Stimulated activated CD8-positive, alpha-beta memory T cell treated with anti-CD3 and anti-CD28 coated beads, Interleukin-12 subunit alpha, Interleukin-12 subunit beta, amount 100 ng/mL, for 4 hours (primary cell): ENCODE data around the gene ACOT11.

ENCODE experiments used
- DNase-seq: peaks from one replicate; pipeline ENCODE4 v3.0.0-alpha.2; 2020; ENCODE audit warnings: low read depth

The ACOT11 gene

GRCh38 chr1:54564312-54565112, 16.5 kb downstream of the ACOT11 start:
- no peak for DNase-seq

- DNase-seq: no peak
Observed at GRCh38 chr1:54565113-54565501, 17.1 kb downstream of the ACOT11 start.

GRCh38 chr1:54566438-54567141, 18.6 kb downstream of the ACOT11 start:
- DNase-seq: no peak

- DNase-seq: no peak
Observed at GRCh38 chr1:54567961-54568360, 19.9 kb downstream of the ACOT11 start.

GRCh38 chr1:54569339-54569738, 21.3 kb downstream of the ACOT11 start:
- DNase-seq: no peak

- no peak for DNase-seq
Observed at GRCh38 chr1:54570161-54570560, 22.1 kb downstream of the ACOT11 start.

- DNase-seq: no peak
Observed at GRCh38 chr1:54571326-54571725, 23.3 kb downstream of the ACOT11 start.

GRCh38 chr1:54571803-54572541, 23.9 kb downstream of the ACOT11 start:
- DNase-seq: no peak

GRCh38 chr1:54572542-54572850, 24.5 kb downstream of the ACOT11 start:
- no peak for DNase-seq

GRCh38 chr1:54574158-54574778, 26.2 kb downstream of the ACOT11 start:
- DNase-seq: no peak

GRCh38 chr1:54575161-54575560, 27.1 kb downstream of the ACOT11 start:
- no peak for DNase-seq

- no peak for DNase-seq
Observed at GRCh38 chr1:54575605-54576290, 27.7 kb downstream of the ACOT11 start.

- no peak for DNase-seq
Observed at GRCh38 chr1:54577612-54578011, 29.6 kb downstream of the ACOT11 start.

GRCh38 chr1:54579337-54579781, 31.3 kb downstream of the ACOT11 start:
- DNase-seq: no peak

- DNase-seq: no peak
Observed at GRCh38 chr1:54580856-54581550, 33.0 kb downstream of the ACOT11 start.

- DNase-seq: no peak
Observed at GRCh38 chr1:54581621-54582035, 33.6 kb downstream of the ACOT11 start.

- DNase-seq: no peak
Observed at GRCh38 chr1:54582566-54583306, 34.7 kb downstream of the ACOT11 start.

GRCh38 chr1:54583307-54583686, 35.3 kb downstream of the ACOT11 start:
- DNase-seq: no peak

- no peak for DNase-seq
Observed at GRCh38 chr1:54583871-54584270, 35.8 kb downstream of the ACOT11 start.

GRCh38 chr1:54584575-54584974, 36.5 kb downstream of the ACOT11 start:
- DNase-seq: no peak
